NCI-H345 treated with DMSO at 0.1 percent for 48 hours (cell line): ENCODE data around the gene RUNX2.

ENCODE experiments used
- DNase-seq: peaks from one replicate; lab custom pipeline; 2025; ENCODE audit not compliant: unreplicated experiment; lab: John Stamatoyannopoulos, UW

Gene RUNX2

GRCh38 chr6:45509426-45509825 is 181.3 kb downstream of the RUNX2 start:
- DNase-seq = no peak

- no peak for DNase-seq
Observed at GRCh38 chr6:45512717-45513116, 184.6 kb downstream of the RUNX2 start.

- no peak for DNase-seq
Observed at GRCh38 chr6:45513213-45513618, 185.1 kb downstream of the RUNX2 start.

- DNase-seq = no peak
Observed at GRCh38 chr6:45513843-45514242, 185.7 kb downstream of the RUNX2 start.

GRCh38 chr6:45514454-45515230 is 186.5 kb downstream of the RUNX2 start:
- no peak for DNase-seq

- DNase-seq = no peak
Observed at GRCh38 chr6:45518013-45518720, 190.0 kb downstream of the RUNX2 start.

GRCh38 chr6:45521226-45521625 is 193.1 kb downstream of the RUNX2 start:
- no peak for DNase-seq

GRCh38 chr6:45522486-45522885 is 194.4 kb downstream of the RUNX2 start:
- DNase-seq = no peak

GRCh38 chr6:45527210-45527609 is 199.1 kb downstream of the RUNX2 start:
- DNase-seq = no peak

GRCh38 chr6:45531999-45532595 is 204.0 kb downstream of the RUNX2 start:
- DNase-seq = no peak

GRCh38 chr6:45532721-45533210 is 204.6 kb downstream of the RUNX2 start:
- DNase-seq = no peak

- no peak for DNase-seq
Observed at GRCh38 chr6:45533386-45533785, 205.3 kb downstream of the RUNX2 start.

GRCh38 chr6:45535933-45536332 is 207.8 kb downstream of the RUNX2 start:
- no peak for DNase-seq

- DNase-seq = no peak
Observed at GRCh38 chr6:45537539-45537938, 209.4 kb downstream of the RUNX2 start.

- DNase-seq = no peak
Observed at GRCh38 chr6:45538641-45539547, 210.8 kb downstream of the RUNX2 start.

- DNase-seq = no peak
Observed at GRCh38 chr6:45540375-45540920, 212.3 kb downstream of the RUNX2 start.

- DNase-seq = no peak
Observed at GRCh38 chr6:45541934-45542333, 213.8 kb downstream of the RUNX2 start.

GRCh38 chr6:45543298-45544235 is 215.4 kb downstream of the RUNX2 start:
- DNase-seq = no peak

- no peak for DNase-seq
Observed at GRCh38 chr6:45545416-45545815, 217.3 kb downstream of the RUNX2 start.
